MM.1S (cell line): ENCODE results near the gene ZNF487.
"Not testable (repeated sequence)": the region's sequence is repeated elsewhere in the genome, so short reads cannot be mapped to it uniquely, and the experiment has no call there.

Source experiments
- DNase-seq: peaks from one replicate; pipeline ENCODE4 v3.0.0-alpha.2; 2015
- H2AFZ ChIP-seq: fragments of 300-600 bp; sonication (generic); 2 replicates; pipeline ENCODE4 v1.6.0; 2016; ENCODE audit warnings: antibody characterized with exemption, low read length
- H3F3A ChIP-seq: fragments of 300-600 bp; sonication (generic); 2 replicates; pipeline ENCODE4 v1.6.1; 2016; ENCODE audit warnings: mild to moderate bottlenecking, antibody characterized with exemption, low read length, moderate library complexity, mixed read lengths; ENCODE audit not compliant: insufficient read depth
- H3K27ac ChIP-seq: fragments of 300-600 bp; sonication (generic); 2 replicates; pipeline ENCODE4 v1.5.1; 2016; ENCODE audit warnings: mild to moderate bottlenecking, low read length
- H3K27me3 ChIP-seq: fragments of 300-600 bp; sonication (generic); replicated peaks from 2 replicates; pipeline ENCODE4 v1.6.0; 2016; ENCODE audit warnings: low read length; ENCODE audit not compliant: insufficient read depth
- H3K36me3 ChIP-seq: fragments of 300-600 bp; sonication (generic); replicated peaks from 2 replicates; pipeline ENCODE4 v1.6.1; 2016; ENCODE audit warnings: mild to moderate bottlenecking, low read length, mixed read lengths; ENCODE audit not compliant: insufficient read depth
- H3K4me1 ChIP-seq: fragments of 300-600 bp; sonication (generic); 2 replicates; pipeline ENCODE4 v1.6.1; 2016; ENCODE audit warnings: low read length, mixed read lengths
- H3K4me2 ChIP-seq: fragments of 300-600 bp; sonication (generic); 2 replicates; pipeline ENCODE4 v1.6.0; 2016; ENCODE audit warnings: low read depth, low read length
- H3K4me3 ChIP-seq: fragments of 300-600 bp; sonication (generic); 2 replicates; pipeline ENCODE4 v1.5.1; 2016; ENCODE audit warnings: low read length, mixed read lengths
- H3K79me2 ChIP-seq: fragments of 300-600 bp; sonication (generic); 2 replicates; pipeline ENCODE4 v1.6.1; 2016; ENCODE audit warnings: mixed run types, low read length, mixed read lengths
- H3K9ac ChIP-seq: fragments of 300-600 bp; sonication (generic); 2 replicates; pipeline ENCODE4 v1.6.1; 2016; ENCODE audit warnings: low read length, mixed read lengths
- H3K9me2 ChIP-seq: fragments of 300-600 bp; sonication (generic); replicated peaks from 2 replicates; pipeline ENCODE4 v1.6.1; 2016; ENCODE audit warnings: mild to moderate bottlenecking, low read length, mixed read lengths; ENCODE audit not compliant: insufficient read depth
- H3K9me3 ChIP-seq: fragments of 300-600 bp; sonication (generic); replicated peaks from 2 replicates; pipeline ENCODE4 v1.6.1; 2016; ENCODE audit warnings: mild to moderate bottlenecking, low read length, mixed read lengths; ENCODE audit not compliant: insufficient read depth
- H4K20me1 ChIP-seq: fragments of 300-600 bp; sonication (generic); 2 replicates; pipeline ENCODE4 v1.6.1; 2016; ENCODE audit warnings: mild to moderate bottlenecking, low read length, moderate library complexity, mixed read lengths; ENCODE audit not compliant: insufficient read depth
- EZH2 ChIP-seq: fragments of 300-600 bp; sonication (generic); optimal IDR thresholded peaks from 2 replicates; pipeline ENCODE3; 2017; ENCODE audit warnings: low read depth, mild to moderate bottlenecking, antibody characterized with exemption, low read length, mixed read lengths
- EZH2phosphoT487 ChIP-seq: fragments of 300-600 bp; sonication (generic); IDR thresholded peaks from 2 replicates; pipeline ENCODE4 v1.6.1; 2018; ENCODE audit warnings: antibody characterized with exemption, low read length
- TF ChIP-seq, protein P1 (sequence below): fragments of 300-600 bp; sonication (generic); IDR thresholded peaks from 2 replicates; pipeline ENCODE4 v1.5.1; 2016; ENCODE audit warnings: antibody characterized with exemption, low read length, mixed read lengths

The ZNF487 gene

DNA sequence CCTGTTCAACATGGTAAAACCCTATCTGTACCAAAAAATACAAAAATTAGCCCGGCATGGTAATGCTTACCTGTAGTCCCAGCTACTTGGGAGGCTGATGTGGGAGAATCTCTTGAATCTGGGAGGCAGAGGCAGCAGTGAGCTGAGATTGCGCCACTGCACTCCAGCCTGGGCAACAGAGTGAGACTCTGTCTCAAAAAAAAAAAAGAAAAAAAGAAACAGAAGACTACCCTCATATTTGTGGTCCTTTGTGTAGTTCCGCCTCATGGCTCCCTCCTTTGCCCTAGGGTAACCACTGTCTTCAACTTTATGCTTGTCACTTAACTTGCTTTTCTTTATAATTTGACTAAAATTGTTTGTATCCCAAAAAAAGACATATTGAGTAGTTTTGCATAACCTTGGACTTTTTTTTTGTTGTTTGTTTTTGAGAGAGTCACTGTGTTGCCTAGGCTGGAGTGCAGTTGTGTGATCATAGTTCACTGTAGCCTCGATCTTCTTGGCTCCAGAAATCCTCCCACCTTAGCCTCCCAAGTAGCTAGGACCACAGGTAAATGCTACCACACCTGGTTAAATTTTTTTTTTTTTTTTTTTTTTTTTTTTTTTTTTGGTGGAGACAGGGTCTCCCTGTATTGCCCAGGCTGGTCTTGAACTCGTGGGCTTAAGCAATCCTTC is 3.7 kb downstream of the ZNF487 start:
- Histone ChIP-seq H2AFZ (no peak overlapping the region), H3K79me2 (peaks cover 24% of the 10 kb centered on the region), H4K20me1 (no peaks in the 10 kb centered on the region), H3K4me3 (no peak overlapping the region), H3K27ac (peak overlapping the region; percentile 45; the same call in 1 of the 2 replicates), H3K27me3 (no peaks in the 10 kb centered on the region), H3K36me3 (no peaks in the 10 kb centered on the region), H3K4me1 (peaks cover 7% of the 10 kb centered on the region), H3F3A (peaks cover 6% of the 10 kb centered on the region), H3K9ac (no peak overlapping the region), H3K9me3 (no peaks in the 10 kb centered on the region), H3K9me2 (no peaks in the 10 kb centered on the region), H3K4me2 (no peak overlapping the region)
- TF ChIP-seq, protein P1, sequence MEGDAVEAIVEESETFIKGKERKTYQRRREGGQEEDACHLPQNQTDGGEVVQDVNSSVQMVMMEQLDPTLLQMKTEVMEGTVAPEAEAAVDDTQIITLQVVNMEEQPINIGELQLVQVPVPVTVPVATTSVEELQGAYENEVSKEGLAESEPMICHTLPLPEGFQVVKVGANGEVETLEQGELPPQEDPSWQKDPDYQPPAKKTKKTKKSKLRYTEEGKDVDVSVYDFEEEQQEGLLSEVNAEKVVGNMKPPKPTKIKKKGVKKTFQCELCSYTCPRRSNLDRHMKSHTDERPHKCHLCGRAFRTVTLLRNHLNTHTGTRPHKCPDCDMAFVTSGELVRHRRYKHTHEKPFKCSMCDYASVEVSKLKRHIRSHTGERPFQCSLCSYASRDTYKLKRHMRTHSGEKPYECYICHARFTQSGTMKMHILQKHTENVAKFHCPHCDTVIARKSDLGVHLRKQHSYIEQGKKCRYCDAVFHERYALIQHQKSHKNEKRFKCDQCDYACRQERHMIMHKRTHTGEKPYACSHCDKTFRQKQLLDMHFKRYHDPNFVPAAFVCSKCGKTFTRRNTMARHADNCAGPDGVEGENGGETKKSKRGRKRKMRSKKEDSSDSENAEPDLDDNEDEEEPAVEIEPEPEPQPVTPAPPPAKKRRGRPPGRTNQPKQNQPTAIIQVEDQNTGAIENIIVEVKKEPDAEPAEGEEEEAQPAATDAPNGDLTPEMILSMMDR: no peak
- no peak for TF ChIP-seq EZH2
- TF ChIP-seq EZH2phosphoT487: no peak
- no peak for DNase-seq

DNA sequence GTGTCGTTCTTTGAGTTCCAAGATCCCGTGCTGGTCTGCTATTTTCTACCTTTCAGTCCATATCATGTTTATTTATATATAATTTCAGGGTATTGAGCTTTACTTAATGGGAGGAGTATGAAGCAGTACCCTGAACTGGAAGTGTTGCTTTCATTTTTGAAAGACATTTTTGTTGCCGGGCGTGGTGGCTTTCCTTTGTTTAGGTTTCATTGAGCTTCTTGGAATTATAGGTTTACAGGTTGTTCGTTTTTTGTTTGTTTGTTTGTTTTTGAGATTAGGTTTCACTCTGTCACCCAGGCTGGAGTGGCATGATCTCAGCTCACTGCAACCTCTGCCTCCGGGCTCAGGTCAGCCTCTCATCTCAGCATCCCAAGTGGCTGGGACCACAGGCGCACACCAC is 7.4 kb downstream of the ZNF487 start:
- Histone ChIP-seq H3K27ac (peak overlapping the region; percentile 30; the same call in 1 of the 2 replicates), H2AFZ (peak overlapping the region; percentile 9), H3K9me2 (no peaks in the 10 kb centered on the region), H3K9ac (peak overlapping the region; percentile 26; the same call in 1 of the 2 replicates), H3K4me1 (peaks cover 7% of the 10 kb centered on the region), H3K36me3 (no peaks in the 10 kb centered on the region), H3F3A (peaks cover 6% of the 10 kb centered on the region), H3K4me3 (peak overlapping the region; percentile 27), H3K4me2 (peak overlapping the region; percentile 55), H3K27me3 (no peaks in the 10 kb centered on the region), H4K20me1 (no peaks in the 10 kb centered on the region), H3K79me2 (peaks cover 11% of the 10 kb centered on the region; the same call in 1 of the 2 replicates), H3K9me3 (no peaks in the 10 kb centered on the region)
- TF ChIP-seq EZH2 (no peak), EZH2phosphoT487 (no peak)
- TF ChIP-seq, protein P1: no peak
- no peak for DNase-seq

DNA sequence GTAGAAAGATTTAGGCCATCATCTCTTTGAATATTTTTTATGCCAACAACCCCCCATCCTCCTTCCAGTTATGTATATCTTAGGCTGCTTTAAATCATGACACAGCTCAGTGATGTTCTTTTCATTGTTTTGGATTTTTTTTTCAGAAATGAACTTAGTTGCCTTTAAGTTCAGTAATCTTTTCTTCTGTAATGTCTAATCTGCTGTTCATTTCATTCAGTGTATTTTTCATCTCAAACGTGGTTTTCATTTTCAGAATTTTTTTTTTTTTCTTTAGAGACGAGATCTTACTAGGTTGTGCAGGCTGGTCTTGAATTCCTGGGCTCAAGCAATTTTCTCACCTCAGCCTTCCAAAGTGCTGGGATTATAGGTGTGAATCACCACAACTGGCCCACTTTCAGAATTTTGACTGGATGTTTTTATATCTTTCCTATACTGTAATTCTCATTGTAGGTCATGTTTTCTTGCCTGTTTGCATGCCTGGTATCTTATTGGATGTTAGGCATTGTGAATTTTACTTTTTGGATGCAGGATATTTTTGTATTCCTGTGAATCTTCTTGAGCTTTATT is 8.1 kb downstream of the ZNF487 start:
- Histone ChIP-seq H3K27me3 (no peaks in the 10 kb centered on the region), H2AFZ (peak overlapping the region; percentile 9; the same call in 1 of the 2 replicates), H3K4me3 (peak overlapping the region; percentile 27; the same call in 1 of the 2 replicates), H3K9me2 (no peaks in the 10 kb centered on the region), H3K4me1 (peaks cover 7% of the 10 kb centered on the region), H3K9ac (peak overlapping the region; percentile 26; the same call in 1 of the 2 replicates), H3K9me3 (no peaks in the 10 kb centered on the region), H3K36me3 (no peaks in the 10 kb centered on the region), H3K79me2 (peaks cover 11% of the 10 kb centered on the region; the same call in 1 of the 2 replicates), H4K20me1 (no peaks in the 10 kb centered on the region), H3K27ac (peak overlapping the region; percentile 30; the same call in 1 of the 2 replicates), H3K4me2 (peak overlapping the region; percentile 55; the same call in 1 of the 2 replicates), H3F3A (peaks cover 9% of the 10 kb centered on the region)
- no peak for DNase-seq
- TF ChIP-seq EZH2: no peak

DNA sequence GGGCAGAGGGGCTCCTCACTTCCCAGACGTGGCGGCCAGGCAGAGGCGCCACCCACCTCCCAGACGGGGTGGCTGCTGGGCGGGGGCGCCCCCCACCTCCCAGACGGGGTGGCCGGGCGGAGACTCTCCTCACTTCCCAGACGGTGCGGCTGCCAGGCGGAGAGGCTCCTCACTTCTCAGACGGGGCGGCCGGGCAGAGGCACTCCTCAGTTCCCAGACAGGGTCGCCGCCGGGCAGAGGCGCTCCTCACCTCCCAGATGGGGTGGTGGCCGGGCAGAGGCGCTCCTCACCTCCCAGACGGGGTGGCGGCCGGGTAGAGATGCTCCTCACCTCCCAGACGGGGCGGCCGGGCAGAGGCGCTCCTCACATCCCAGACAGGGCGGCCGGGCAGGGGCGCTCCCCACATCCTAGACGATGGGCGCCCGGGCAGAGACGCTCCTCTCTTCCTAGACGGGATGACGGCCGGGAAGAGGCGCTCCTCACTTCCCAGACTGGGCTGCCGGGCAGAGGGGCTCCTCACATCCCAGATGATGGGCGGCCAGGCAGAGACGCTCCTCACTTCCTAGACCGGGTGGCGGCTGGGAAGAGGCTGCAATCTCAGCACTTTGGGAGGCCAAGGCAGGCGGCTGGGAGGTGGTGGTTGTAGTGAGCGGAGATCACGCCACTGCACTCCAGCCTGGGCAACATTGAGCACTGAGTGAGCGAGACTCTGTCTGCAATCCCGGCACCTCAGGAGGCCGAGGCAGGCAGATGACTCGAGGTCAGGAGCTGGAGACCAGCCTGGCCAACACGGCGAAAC is 9.5 kb downstream of the ZNF487 start:
- not testable (repeated sequence) for H3K4me2 ChIP-seq, H4K20me1 ChIP-seq, H3F3A ChIP-seq

More for the DNA sequence above, 9.5 kb downstream of the ZNF487 start:
- not testable (repeated sequence) for H2AFZ ChIP-seq, H3K9ac ChIP-seq, H3K4me1 ChIP-seq, H3K27me3 ChIP-seq, H3K4me3 ChIP-seq, H3K9me3 ChIP-seq, H3K9me2 ChIP-seq, H3K36me3 ChIP-seq, H3K27ac ChIP-seq, DNase-seq
- H3K79me2 ChIP-seq: peaks cover 11% of the 10 kb centered on the region; the same call in 1 of the 2 replicates
